GM18867 (cell line): ENCODE results near the gene PAPPA2.

Experiments used
- ATAC-seq: cut with Tn5 transposase; IDR thresholded peaks from one replicate; pipeline ENCODE4 v1.9.1; 2021; ENCODE audit warnings: mild to moderate bottlenecking, moderate library complexity; ENCODE audit not compliant: unreplicated experiment

Gene PAPPA2

DNA sequence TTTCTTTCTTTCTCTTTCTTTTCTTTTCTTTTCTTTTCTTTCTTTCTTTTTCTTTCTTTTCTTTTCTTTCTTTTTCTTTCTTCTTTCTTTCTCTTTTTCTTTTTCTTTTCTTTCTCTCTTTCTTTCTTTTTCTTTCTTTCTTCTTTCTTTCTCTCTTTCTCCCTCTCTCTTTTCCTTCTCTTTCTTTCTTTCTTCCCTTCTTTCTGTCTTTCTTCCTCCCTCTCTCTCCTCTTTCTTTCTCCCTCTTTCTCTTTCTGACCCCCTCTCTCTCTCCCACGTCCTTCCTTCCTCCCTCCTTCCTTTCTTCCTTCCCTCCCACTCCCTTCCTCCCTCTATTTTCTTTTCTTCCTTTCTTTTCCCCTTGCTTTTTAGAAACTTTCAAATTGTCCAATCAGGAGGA is 333.6 kb downstream of the PAPPA2 start:
- no peak for ATAC-seq

DNA sequence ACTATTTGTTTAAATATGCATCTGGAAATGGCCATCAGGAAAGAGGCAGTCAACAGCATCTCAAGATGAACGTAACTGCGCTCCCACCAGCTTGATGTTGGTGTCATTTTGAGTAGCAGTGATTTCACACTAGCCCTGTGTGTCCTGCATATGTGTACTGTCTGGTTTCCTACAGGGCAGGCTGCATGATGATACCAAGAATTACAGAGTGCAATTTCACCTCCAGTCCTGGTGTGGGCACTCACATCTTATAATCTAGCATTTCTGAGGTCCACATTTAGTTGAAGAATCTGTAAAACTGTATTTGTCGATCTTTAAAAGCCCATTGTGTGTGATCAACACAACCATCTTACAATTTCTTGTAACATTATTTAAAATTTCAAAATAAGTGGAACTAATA is 336.4 kb downstream of the PAPPA2 start:
- no peak for ATAC-seq

DNA sequence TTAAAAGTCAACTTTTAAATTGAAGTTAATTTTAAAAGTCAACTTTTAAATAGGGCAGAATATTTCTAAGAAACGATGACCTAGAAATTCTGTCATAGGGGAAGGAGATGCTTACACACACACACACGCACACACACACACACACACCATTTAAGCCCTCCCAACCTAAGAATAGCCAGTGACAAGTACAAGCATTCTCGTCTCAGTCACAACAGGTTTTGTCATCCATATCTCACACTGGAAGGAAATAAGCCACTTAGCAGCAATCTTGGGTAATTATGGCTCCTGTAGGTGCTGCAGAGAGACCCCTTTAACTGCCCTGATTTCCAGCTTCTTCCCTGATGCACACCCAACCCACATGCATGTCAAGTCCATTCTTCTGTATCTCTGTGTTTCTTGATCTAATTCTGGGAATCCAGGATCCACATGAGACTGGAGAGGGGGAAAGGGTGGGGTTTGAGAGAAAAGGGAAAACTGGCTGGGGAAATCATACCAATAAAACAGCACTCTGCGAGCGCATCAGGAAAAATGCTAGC is 338.1 kb downstream of the PAPPA2 start:
- ATAC-seq = no peak

DNA sequence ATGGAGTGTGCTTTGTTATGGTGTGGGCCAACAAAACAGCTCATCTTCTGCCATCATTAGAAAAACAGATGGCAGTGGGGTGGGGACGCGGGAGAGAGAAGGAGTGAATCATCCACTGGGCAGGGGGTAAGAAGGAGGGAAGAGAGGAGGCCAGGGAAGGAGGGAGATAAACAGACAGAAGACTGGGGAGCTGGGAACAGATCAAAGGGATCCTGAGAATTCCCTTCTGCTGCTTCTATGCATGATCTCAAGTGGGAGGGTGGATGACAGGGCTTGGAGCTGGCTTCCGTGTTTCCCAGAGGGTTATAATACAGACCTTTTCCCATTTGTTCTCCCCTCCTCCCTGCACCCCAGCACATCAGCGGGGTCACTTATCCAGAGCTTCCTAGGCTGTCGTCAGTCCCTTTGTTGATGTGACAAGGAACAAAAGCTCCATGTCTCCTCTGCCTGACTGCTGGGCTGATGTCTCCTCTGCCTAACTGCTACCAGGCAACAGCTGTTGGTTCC is 338.6 kb downstream of the PAPPA2 start:
- no peak for ATAC-seq

DNA sequence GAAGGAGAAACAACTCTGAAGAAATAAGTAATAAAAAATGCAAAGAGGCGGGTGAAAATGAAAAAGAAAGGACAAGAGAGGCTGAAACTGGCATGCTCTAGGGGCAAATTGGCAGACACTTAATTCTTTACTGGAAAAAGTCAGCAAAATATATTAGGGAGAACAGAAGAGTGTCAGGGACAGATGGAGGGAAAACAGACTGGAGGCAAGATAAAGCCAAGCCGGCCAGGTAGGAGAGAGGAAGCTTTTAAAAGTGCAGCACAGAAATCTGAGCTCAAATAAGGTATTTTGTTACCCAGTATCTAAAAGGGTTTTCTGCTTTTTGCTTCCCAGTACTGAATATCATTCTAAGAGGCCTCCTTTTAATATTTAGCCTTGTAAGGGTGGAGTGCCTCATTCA is 339.3 kb downstream of the PAPPA2 start:
- no peak for ATAC-seq

DNA sequence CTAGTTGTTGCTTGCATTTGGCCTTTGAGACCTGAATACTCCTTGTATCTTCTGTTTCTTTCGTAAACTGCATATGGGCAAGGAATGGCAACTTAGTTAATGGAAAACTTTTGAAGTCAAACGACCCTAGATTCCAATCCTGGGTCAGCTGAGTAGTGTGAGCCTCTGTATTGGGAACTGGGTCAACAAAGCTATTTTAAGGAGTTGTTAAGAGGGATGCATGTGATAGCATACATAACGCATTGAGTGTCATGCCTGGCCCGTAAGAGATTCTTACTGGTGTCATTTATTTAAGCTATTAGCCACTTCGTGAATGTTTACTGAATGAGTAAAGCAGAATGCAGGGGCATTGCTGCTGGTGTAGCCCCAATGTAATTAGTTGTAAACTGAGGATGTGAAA is 340.1 kb downstream of the PAPPA2 start:
- no peak for ATAC-seq

DNA sequence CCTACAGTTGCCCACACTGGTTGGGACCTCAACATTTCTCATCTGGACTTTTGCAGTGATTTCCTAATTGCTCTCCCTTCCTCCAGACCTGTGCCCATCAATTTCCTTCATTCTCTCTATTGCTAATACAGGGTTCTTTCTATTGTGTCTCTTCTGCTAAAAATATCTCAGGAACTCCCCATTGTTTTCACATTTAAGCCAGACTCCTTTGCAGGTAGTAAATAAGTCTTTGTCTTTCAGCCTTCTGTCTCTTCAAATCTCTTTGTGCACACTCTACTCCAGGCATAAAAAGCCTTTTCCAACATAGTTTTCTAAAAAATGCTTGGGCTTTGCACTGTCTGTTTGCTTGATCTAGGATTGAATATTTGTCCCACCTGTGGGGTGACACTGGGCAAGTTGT is 340.6 kb downstream of the PAPPA2 start:
- ATAC-seq = no peak

DNA sequence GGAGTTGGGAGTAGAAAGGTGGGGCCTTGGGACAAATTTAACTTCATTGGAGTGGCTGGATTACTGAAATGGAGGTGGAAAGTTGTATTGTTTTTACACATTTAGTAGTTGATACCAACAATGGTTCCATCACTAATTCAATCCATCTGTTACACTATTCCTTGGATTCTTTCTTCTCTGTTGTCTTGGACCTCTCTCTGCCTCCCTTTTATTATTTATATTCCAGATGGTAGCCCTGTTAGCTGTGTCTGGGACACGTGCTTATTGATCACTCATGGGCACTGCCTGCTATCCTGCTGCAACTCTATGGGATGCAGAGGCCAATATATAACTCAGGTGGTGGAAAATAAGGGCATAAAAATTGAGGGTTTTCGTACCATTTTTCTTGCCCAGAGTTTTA is 346.3 kb downstream of the PAPPA2 start:
- ATAC-seq = no peak

DNA sequence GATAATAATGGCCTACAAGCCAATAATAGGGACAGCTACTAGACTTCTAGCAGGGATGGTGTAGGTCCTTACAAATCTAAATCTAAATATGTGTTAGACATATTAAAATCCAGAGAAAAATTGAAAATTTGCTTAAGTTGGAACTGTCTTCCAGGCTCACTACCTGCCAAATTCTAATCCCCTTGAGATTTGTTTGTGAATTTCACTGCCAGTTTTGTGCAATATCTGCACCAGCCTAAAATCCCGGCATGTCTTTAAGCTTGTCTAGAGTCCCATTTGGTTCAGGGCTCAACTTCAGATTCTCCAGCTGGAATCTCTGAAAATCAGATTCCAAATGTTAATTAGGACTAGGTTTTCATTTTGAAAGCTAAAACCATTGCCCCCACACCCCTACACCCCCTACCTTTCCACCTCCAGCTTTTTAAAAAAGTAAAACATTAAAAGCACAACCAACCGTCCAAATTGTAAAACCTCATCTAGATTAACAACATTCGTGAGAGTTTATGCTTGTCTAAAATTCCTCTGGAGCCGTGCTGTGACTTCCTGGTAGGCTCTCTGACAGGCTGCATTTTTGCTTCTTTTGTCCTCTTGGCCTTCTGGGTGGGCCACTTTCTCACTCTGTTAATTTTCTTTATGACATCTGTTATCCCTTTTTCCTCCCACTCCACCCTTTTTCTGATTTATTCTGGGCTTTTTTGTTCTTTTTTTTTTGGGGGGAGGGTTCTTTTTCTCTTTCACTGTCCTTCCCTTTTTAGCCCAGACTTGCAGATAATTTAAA is 348.7 kb downstream of the PAPPA2 start:
- ATAC-seq = no peak

DNA sequence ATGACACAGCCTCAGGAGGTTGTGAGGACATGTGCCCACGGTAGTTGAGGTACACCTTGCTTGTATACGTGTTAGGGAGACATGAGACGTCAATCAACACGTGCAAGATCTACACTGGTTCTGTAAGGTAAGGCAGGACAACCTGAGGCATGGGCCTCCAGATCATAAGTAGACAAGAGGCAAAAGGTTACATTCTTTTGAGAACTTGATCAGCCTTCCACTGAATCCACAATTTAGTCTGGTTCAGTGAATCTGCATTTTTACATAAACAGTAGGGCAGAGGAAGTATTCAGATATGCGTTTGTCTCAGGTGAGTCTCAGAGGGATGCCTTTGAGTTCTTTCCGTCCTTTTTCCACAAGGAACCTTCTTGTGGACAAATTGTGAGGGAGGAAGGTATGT is 352.6 kb downstream of the PAPPA2 start:
- no peak for ATAC-seq

DNA sequence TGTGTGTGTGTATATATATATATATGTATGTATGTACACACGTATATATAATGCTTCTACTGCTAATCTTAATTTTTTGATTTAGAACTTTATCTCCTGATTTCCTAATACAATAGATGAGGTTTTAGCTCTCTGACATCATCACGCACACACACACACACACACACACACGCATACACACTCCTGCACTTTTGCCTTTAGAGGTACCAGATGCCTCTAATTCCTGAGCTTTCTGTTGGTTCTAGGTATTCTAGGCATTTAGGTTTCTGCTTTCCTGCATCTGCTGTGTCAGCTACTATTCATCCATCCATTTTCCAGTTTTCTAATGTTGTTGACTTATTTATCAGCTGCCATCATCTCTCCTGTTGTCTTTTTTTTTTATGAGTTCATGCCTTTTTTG is 353.3 kb downstream of the PAPPA2 start:
- no peak for ATAC-seq

DNA sequence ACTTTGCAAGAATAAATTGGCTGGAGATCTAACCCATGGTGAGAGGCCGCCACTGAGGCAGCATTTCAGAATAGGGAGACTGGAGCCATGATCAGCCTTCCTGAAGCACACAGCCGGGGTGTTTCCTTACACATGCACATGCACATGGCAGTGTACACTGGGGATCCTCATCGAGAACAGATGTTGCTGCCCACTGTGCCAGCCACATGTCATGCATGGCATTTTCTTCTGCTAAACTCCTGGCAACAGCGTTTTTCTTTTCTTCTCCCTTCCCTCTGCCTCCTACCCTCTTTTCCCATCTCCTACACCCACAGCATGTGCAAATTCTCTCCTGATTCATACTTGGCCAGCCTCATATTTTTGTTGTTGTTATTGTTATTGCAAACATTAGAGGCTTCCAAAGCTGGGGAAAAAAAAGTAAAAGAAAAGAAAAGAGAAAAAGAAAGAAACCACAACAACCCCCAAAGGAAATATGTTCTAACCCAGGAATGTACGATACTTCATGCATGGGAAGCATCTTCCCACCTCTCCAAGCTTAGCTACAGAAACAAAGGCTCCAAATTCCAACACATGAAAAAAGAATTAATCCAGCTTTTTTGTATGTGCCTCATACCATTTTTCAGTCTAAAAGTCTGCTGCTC is 357.5 kb downstream of the PAPPA2 start:
- ATAC-seq = no peak

DNA sequence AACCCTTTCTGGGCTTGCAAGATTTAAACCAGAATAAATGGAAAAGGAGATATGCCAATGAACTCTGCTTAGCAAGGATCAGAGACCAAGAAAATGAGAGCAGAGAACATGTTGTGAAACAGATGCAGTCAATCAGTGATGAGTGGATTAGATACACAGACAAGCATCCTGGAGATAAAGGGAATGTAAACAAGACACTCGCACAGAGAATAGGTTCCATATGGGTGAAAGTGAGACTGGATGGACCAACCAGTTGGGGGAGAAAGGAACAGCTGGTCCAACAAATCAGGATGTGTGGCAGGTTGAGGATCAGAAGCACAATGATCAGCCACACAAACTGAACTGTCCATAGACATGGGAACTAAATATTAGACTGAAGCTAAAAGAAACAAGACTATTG is 363.3 kb downstream of the PAPPA2 start:
- no peak for ATAC-seq

DNA sequence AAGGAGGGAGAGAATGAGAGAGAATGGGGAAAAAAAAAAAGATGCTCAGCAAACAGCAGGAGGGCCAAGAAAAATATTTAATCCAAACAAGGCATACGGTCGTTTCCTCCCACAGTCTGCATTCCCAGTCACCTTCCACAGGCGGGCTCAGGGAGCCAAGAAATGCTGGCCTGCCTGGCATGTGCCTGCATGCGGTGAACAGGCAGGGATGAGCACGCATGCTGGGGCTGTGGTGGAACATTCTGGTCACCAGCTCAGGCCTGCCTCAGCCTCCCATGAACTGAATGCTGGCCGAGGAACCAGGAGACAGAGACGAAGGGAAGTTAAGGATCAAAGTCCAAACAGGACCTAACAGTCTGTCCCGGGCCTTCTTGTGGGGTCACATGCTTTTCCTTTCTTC is 366.3 kb downstream of the PAPPA2 start:
- ATAC-seq = no peak

DNA sequence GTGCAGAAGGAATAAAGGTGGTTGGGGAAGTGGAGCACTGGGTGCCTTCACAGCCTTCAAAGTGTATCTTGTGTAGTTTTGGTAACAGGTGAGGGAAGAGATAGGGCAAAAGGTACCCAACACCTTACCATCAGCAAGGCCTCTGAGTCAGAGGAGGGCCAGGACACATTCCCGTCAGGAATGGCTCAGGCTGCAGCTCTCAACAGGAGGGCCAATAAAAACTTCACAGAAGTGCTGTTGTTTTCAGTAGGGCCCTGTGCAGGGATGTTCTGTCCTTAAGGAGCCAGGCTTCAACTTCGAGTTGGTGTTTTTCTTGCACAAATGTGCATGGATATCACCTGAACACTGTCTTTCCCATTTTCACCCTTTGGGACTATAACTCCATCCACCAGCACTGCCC is 368.2 kb downstream of the PAPPA2 start:
- no peak for ATAC-seq

DNA sequence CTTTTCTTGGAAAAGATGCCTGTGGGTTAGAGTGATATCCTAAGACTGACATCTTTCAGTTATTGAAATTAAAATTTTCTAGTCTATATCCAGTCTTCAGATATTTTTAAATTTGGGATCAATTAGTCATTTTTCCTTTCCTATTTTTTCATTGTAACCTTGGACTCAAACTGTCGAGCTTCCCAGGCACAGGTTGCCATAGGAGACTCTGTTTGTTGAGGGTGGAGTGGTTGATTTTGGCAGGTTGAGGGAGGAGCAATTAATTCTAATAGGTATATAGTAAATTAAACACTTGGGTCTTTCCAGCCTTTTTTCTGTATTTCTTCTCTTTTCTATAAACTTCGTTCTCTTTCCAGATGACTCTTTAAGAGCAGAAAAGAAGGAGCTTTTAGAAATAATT is 374.7 kb downstream of the PAPPA2 start:
- no peak for ATAC-seq

DNA sequence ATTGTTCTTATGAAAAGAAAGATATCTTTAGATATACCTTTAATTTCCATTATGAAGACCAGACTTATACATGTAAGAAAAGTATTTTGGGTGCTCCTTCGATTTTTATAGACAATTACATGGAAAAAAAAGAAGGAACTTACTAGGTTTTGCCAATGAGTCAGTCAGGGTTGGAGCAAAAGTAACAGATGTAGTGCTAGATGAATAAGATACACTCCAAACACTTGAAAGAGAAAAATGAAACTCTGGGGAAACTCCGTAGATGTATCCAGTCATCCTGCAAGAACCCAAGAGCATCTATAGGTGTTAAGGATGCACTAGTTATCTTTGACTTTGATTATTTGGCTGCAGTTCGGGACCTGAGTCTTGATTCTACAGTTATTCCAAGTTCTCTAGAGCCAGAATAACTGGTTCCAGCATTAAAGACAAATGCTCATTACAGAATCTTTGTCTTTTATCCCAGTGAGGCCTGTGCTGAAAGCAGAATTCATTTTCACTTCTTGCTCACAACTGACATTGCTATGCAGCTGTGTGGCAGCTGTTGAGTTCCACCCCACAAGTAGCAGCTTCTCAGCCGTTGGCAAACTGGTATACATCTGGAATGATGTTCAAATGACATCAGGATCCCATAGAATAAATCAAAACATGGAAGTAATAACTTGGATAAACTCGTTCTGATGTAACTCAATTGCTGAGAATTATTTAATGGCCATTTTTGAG is 375.5 kb downstream of the PAPPA2 start:
- ATAC-seq = no peak

DNA sequence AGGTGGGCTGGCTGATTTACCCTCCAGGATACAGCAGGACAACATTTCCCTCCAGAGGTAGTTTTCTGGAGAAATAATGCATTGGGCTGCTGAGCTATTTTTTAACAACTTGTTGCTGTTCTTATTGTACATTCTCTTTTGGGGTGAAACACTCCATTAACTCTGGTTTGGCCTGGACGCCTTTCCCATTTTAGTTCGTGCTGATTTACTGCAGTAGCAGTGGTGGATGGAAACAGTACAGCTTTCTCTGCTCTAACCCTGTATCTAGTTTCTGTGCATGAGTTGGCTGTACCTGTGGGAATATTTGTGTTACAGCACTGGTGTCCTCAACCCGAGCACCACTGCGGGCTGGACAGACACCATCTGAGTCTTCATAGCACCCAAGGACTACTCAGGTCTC is 376.2 kb downstream of the PAPPA2 start:
- no peak for ATAC-seq

DNA sequence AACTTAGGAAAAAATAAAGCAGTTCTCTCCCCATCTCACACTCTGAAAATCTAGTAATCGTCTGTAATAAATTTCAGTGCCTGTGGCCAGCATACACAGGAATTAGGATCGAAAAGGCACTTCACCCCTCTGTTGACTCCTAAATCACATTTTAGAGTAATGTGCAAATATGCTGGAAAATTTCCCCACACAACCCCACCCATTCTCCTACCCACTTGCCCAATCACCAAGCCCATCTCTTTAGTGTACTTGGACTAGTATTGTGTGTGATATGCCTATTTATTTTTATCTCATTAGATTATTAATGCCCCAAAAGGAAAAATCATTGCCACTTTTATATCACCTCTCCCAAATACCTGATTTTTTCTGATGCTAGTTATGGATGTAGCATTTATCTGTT is 378.3 kb downstream of the PAPPA2 start:
- ATAC-seq = no peak

DNA sequence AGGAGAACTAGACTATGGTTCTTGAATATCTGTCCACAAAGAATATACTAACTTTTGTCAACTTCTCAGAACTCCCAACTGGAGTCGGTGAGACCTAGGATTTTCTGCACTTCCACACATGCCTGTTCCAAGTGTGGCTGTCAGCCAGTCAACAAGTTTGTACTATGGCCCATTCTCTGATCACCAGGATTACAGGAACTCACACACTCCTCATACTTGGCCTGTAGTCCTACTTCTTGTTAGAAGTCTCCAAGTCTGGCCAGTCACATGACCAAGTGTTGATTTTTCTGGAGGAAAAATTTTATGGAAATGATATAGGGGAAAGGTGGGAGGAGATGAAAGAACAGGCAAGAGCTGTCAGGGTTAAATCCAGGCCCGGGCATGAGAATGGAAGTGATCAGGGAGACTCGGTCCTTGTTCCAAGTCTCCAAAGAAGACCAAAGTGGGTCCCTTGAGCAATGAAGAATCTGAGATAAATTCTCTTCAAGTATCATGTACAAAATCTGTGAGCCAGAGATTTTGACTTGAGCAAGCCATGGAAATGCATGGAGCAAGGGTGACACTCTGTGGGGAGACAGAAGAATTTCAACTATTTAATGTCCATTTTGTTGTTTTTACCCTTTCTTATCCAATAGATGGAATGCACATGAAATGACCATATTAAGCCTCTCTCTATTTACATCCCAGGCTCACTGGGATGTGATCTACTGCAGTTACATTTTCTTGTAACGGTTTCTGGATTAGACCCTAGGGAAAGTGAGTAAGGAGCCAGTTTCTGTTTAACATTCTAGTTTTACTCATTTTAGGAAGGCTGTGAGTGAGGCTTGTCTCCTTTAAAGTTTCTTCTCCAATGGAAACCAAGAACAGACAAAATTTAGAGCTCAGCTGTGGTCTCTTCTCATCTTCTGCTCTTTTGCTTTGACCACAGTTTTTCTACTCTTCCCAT is 380.6 kb downstream of the PAPPA2 start:
- no peak for ATAC-seq

DNA sequence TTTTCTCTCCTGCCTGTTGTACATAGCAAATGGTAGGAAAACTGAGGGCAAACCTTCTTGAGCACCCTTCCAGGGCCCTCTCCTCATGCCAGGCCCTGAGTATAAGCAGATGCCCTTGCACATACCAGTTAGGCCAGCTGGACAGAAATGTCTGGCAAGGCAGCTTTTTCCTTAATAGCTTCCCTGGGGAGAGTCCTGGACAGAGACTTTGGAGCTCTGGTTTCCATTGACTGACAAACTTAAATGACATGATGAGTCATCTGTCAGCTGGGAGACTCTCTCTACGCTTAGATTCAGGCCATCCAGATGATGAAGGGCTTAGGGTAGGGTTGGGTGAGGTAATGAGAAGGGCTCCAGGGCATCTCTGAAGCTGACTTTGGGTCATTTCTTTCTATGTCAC is 384.1 kb downstream of the PAPPA2 start:
- ATAC-seq = no peak
